HT-29 (cell line): ENCODE results near the gene NR6A1. TPM values are rescaled to one million over a fixed set of nuclear protein-coding genes. Genes with fewer than 3 reads are reported as not detected.
"Not testable (repeated sequence)": the region's sequence is repeated elsewhere in the genome, so short reads cannot be mapped to it uniquely, and the experiment has no call there.

ENCODE experiments used
- DNase-seq: peaks from one replicate; pipeline ENCODE4 v3.0.0-alpha.2; 2015; ENCODE audit warnings: low spot score
- total RNA-seq: library from RNA; depleted of rRNA; stranded (reverse); fragments of >200 nt; shearing (Covaris generic); gene quantifications from 2 replicates; pipeline ENCODE4 v1.2.3, GENCODE V29; 2014

Gene NR6A1
- total RNA-seq, 1 experiment from 2014 or later = 4.7 TPM

- peak; percentile 55 for DNase-seq
Observed at GRCh38 chr9:124618476-124618875, 152.6 kb downstream of the NR6A1 start.

- DNase-seq = peak; percentile 94
Observed at GRCh38 chr9:124617477-124618141, 153.5 kb downstream of the NR6A1 start.

- no peak for DNase-seq
Observed at GRCh38 chr9:124616961-124617360, 154.2 kb downstream of the NR6A1 start.

GRCh38 chr9:124615840-124616239 lies 155.3 kb downstream of the NR6A1 start:
- DNase-seq = not testable (repeated sequence)

GRCh38 chr9:124615100-124615742 lies 155.9 kb downstream of the NR6A1 start:
- no peak for DNase-seq

- no peak for DNase-seq
Observed at GRCh38 chr9:124613849-124614248, 157.3 kb downstream of the NR6A1 start.

GRCh38 chr9:124611106-124611505 lies 160.0 kb downstream of the NR6A1 start:
- no peak for DNase-seq

- DNase-seq = no peak
Observed at GRCh38 chr9:124606027-124606426, 165.1 kb downstream of the NR6A1 start.

GRCh38 chr9:124605258-124605657 lies 165.9 kb downstream of the NR6A1 start:
- no peak for DNase-seq

- no peak for DNase-seq
Observed at GRCh38 chr9:124602632-124603031, 168.5 kb downstream of the NR6A1 start.

- no peak for DNase-seq
Observed at GRCh38 chr9:124602204-124602603, 168.9 kb downstream of the NR6A1 start.

- no peak for DNase-seq
Observed at GRCh38 chr9:124600407-124600806, 170.7 kb downstream of the NR6A1 start.

GRCh38 chr9:124599121-124599795 lies 171.9 kb downstream of the NR6A1 start:
- no peak for DNase-seq

- no peak for DNase-seq
Observed at GRCh38 chr9:124598048-124598447, 173.1 kb downstream of the NR6A1 start.

- DNase-seq = no peak
Observed at GRCh38 chr9:124596172-124596839, 174.8 kb downstream of the NR6A1 start.

GRCh38 chr9:124595743-124596142 lies 175.4 kb downstream of the NR6A1 start:
- DNase-seq = no peak

- DNase-seq = no peak
Observed at GRCh38 chr9:124594673-124595072, 176.4 kb downstream of the NR6A1 start.

- no peak for DNase-seq
Observed at GRCh38 chr9:124594225-124594624, 176.9 kb downstream of the NR6A1 start.

- no peak for DNase-seq
Observed at GRCh38 chr9:124593651-124594058, 177.5 kb downstream of the NR6A1 start.

- no peak for DNase-seq
Observed at GRCh38 chr9:124593200-124593599, 177.9 kb downstream of the NR6A1 start.

GRCh38 chr9:124590889-124591641 lies 180.0 kb downstream of the NR6A1 start:
- no peak for DNase-seq

GRCh38 chr9:124584631-124585030 lies 186.5 kb downstream of the NR6A1 start:
- DNase-seq = no peak
